GM12878 (cell line): ENCODE measurements around the gene PANX2.

Experiments
- EP300 ChIP-seq, 2 experiments: fragments of 150-350 bp in 1 of 2; IDR thresholded peaks; 2 replicates each; pipeline ENCODE4 v1.6.1; 2011 to 2012; ENCODE audit warnings: low read depth in 2 of 2, low read length in 2 of 2, borderline replicate concordance in 1 of 2, improper control_type of control experiment in 1 of 2, inconsistent platforms in 1 of 2; ENCODE audit not compliant: control insufficient read depth in 1 of 2
- HCFC1 ChIP-seq: fragments of 150-350 bp; IDR thresholded peaks from 2 replicates; pipeline ENCODE4 v1.6.1; 2014; ENCODE audit warnings: low read length
- HDAC2 ChIP-seq: fragments of 200-600 bp; sonication (generic); IDR thresholded peaks from 2 replicates; pipeline ENCODE4 v1.6.1; 2017
- REST ChIP-seq: IDR thresholded peaks from 2 replicates; pipeline ENCODE4 v1.6.1; 2012; ENCODE audit warnings: mild to moderate bottlenecking, low read depth, low read length

DNA sequence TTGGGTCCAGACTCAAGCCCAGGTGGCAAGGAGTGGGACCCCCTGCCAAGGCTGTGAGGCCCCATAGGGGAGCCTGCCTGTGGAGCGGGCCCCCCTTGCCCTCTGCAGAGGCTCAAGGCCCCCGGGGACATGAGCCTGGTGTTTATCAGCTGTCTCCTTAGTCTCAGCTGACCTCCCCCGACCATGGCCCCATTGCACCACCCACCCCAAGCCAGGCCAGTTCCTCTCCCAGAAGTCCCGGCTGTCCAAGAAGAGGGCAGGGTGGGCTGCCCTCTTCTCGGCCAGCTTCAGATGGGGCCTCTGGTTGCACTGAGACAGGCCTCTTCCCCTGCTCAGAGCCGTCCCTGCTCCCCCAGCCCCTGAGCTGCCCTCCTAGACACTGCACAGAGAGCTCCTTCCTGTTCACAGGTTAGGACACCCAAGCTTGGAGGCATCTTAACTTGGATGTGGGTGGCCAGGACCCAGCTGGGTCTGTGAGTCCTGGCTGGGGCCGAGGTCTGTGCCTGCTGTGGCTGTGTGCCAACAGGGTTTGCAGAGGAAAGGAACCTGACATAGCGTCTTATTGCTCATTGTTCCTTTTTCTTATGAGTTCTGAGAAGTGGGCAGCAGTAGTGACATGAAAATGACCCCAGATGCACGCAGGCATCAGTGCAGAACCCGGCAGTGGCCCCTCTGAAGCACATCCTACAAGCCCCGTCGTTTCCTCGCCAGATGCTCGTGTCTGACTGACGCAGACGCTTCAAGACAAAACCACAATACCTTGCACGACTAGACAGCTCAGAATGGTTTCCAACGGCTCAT is 20.6 kb downstream of the PANX2 start:
- TF ChIP-seq EP300 (IDR thresholded peaks at IDR 0.05; ENCODE audit: borderline replicate concordance in 1 of 2, control insufficient read depth in 1 of 2, low read depth in 2 of 2, low read length in 2 of 2) (peak; percentile 80 to 89; a peak in 3 of 4 replicates), HCFC1 (no peak), HDAC2 (no peak), REST (no peak)
